SK-N-SH treated with all-trans-retinoic acid at 6 μM for 48 hours (cell line): ENCODE results near the gene ABCB10.

Experiments used
- ATAC-seq: fragments of 200-7000 bp; cut with Tn5 transposase; 3 replicates; pipeline ENCODE4 v1.9.1; 2020; ENCODE audit warnings: mild to moderate bottlenecking, moderate library complexity
- ARNTL ChIP-seq: fragments of 450-650 bp; formaldehyde crosslinking; IDR thresholded peaks from 2 replicates; pipeline ENCODE4 v1.5.0; 2020; ENCODE audit warnings: low read depth, mild to moderate bottlenecking, moderate library complexity, borderline replicate concordance
- BACH2 ChIP-seq: fragments of 250-450 bp; sonication (Bioruptor Pico); IDR thresholded peaks from 2 replicates; pipeline ENCODE4 v1.9.0; 2021; ENCODE audit warnings: mild to moderate bottlenecking, borderline replicate concordance
- CREB5 ChIP-seq: fragments of 250-450 bp; sonication (Bioruptor Pico); IDR thresholded peaks from 2 replicates; pipeline ENCODE4 v1.5.1; 2020; ENCODE audit warnings: low read depth, mild to moderate bottlenecking, moderate library complexity
- CSRNP3 ChIP-seq: fragments of 250-450 bp; sonication (Bioruptor Pico); IDR thresholded peaks from 2 replicates; pipeline ENCODE4 v1.5.1; 2021; ENCODE audit warnings: mild to moderate bottlenecking, moderate library complexity
- ESRRG ChIP-seq: fragments of 250-450 bp; sonication (Bioruptor Pico); IDR thresholded peaks from 2 replicates; pipeline ENCODE4 v1.6.1; 2021; ENCODE audit warnings: mild to moderate bottlenecking
- GLIS3 ChIP-seq: fragments of 250-450 bp; sonication (Bioruptor Pico); IDR thresholded peaks from 2 replicates; pipeline ENCODE4 v1.5.0; 2020; ENCODE audit warnings: mild to moderate bottlenecking, moderate library complexity
- ISL1 ChIP-seq: fragments of 250-450 bp; sonication (Bioruptor Pico); IDR thresholded peaks from 2 replicates; pipeline ENCODE4 v2.1.2; 2022; ENCODE audit warnings: mild to moderate bottlenecking, moderate library complexity
- OSR1 ChIP-seq: fragments of 250-450 bp; sonication (Bioruptor Pico); IDR thresholded peaks from 2 replicates; pipeline ENCODE4 v1.8.0; 2022; ENCODE audit warnings: moderate library complexity, mild to moderate bottlenecking, inconsistent platforms
- PATZ1 ChIP-seq: fragments of 250-450 bp; sonication (Bioruptor Pico); IDR thresholded peaks from 2 replicates; pipeline ENCODE4 v1.8.0; 2020; ENCODE audit warnings: mild to moderate bottlenecking, moderate library complexity, borderline replicate concordance
- POU6F1 ChIP-seq: fragments of 250-450 bp; sonication (Bioruptor Pico); IDR thresholded peaks from 2 replicates; pipeline ENCODE4 v1.8.0; 2021; ENCODE audit warnings: low read depth, mild to moderate bottlenecking, moderate library complexity, borderline replicate concordance
- PPARA ChIP-seq: fragments of 250-450 bp; sonication (Bioruptor Pico); IDR thresholded peaks from 2 replicates; pipeline ENCODE4 v1.5.0; 2020; ENCODE audit warnings: mild to moderate bottlenecking, borderline replicate concordance
- RARB ChIP-seq: fragments of 250-450 bp; sonication (Bioruptor Pico); IDR thresholded peaks from 2 replicates; pipeline ENCODE4 v1.8.0; 2021; ENCODE audit warnings: mild to moderate bottlenecking, moderate library complexity
- SNAI2 ChIP-seq: fragments of 250-450 bp; sonication (Bioruptor Pico); IDR thresholded peaks from 2 replicates; pipeline ENCODE4 v1.5.0; 2020; ENCODE audit warnings: mild to moderate bottlenecking, moderate library complexity
- TOX ChIP-seq: fragments of 250-450 bp; sonication (Bioruptor Pico); IDR thresholded peaks from 2 replicates; pipeline ENCODE4 v1.8.0; 2021; ENCODE audit warnings: mild to moderate bottlenecking, moderate library complexity, borderline replicate concordance
- TSHZ2 ChIP-seq: fragments of 250-450 bp; sonication (Bioruptor Pico); IDR thresholded peaks from 2 replicates; pipeline ENCODE4 v1.5.0; 2020; ENCODE audit warnings: mild to moderate bottlenecking, moderate library complexity
- ZC3H10 ChIP-seq: fragments of 250-450 bp; sonication (Bioruptor Pico); IDR thresholded peaks from 2 replicates; pipeline ENCODE4 v1.5.1; 2021; ENCODE audit warnings: mild to moderate bottlenecking, moderate library complexity
- ZFP30 ChIP-seq: fragments of 450-650 bp; formaldehyde crosslinking; IDR thresholded peaks from 2 replicates; pipeline ENCODE4 v1.5.0; 2022; ENCODE audit warnings: mild to moderate bottlenecking, moderate library complexity
- ZNF565 ChIP-seq: fragments of 450-650 bp; formaldehyde crosslinking; conservative IDR thresholded peaks from 2 replicates; pipeline ENCODE4 v1.5.0; 2020; ENCODE audit warnings: low read depth, mild to moderate bottlenecking, moderate library complexity
- ZNF70 ChIP-seq: fragments of 450-650 bp; formaldehyde crosslinking; IDR thresholded peaks from 2 replicates; pipeline ENCODE4 v1.5.0; 2020; ENCODE audit warnings: mild to moderate bottlenecking, moderate library complexity
- ZNF8 ChIP-seq: fragments of 450-650 bp; formaldehyde crosslinking; IDR thresholded peaks from 2 replicates; pipeline ENCODE4 v1.5.0; 2020; ENCODE audit warnings: mild to moderate bottlenecking, moderate library complexity

ABCB10 gene

GRCh38 chr1:229570891-229571516, 12.5 kb upstream of the ABCB10 start:
- ATAC-seq, result no peak

GRCh38 chr1:229570305-229570704, 11.8 kb upstream of the ABCB10 start:
- TF ChIP-seq GLIS3 (CRISPR knock-in tag) (no peak), ARNTL (CRISPR knock-in tag) (no peak), ESRRG (no peak), ZNF565 (CRISPR knock-in tag) (no peak), PPARA (CRISPR knock-in tag) (no peak), SNAI2 (CRISPR knock-in tag) (no peak)
- no peak for ATAC-seq

More at GRCh38 chr1:229570891-229571516, 12.5 kb upstream of the ABCB10 start:
- TF ChIP-seq ZC3H10 (no peak), ISL1 (no peak), TOX (CRISPR knock-in tag) (no peak), PPARA (CRISPR knock-in tag) (no peak), BACH2 (CRISPR knock-in tag) (no peak)

GRCh38 chr1:229567109-229567868, 8.8 kb upstream of the ABCB10 start:
- ATAC-seq, result no peak
- TF ChIP-seq TOX (CRISPR knock-in tag) (no peak), PPARA (CRISPR knock-in tag) (no peak), RARB (CRISPR knock-in tag) (no peak), CREB5 (CRISPR knock-in tag) (no peak), ZNF70 (no peak), ESRRG (no peak), CSRNP3 (CRISPR knock-in tag) (no peak), ARNTL (CRISPR knock-in tag) (no peak), POU6F1 (no peak), SNAI2 (CRISPR knock-in tag) (no peak), ZC3H10 (no peak), ZNF8 (CRISPR knock-in tag) (no peak), BACH2 (CRISPR knock-in tag) (no peak), ISL1 (no peak)

- no peak for ATAC-seq
- TF ChIP-seq ZC3H10 (no peak), PPARA (CRISPR knock-in tag) (no peak), ESRRG (no peak), ARNTL (CRISPR knock-in tag) (no peak), RARB (CRISPR knock-in tag) (no peak), ZFP30 (CRISPR knock-in tag) (no peak), PATZ1 (CRISPR knock-in tag) (no peak), CSRNP3 (CRISPR knock-in tag) (no peak), SNAI2 (CRISPR knock-in tag) (no peak), GLIS3 (CRISPR knock-in tag) (no peak), OSR1 (CRISPR knock-in tag) (no peak), TSHZ2 (CRISPR knock-in tag) (no peak), CREB5 (CRISPR knock-in tag) (no peak), ZNF70 (no peak), TOX (CRISPR knock-in tag) (no peak), ZNF8 (CRISPR knock-in tag) (no peak)
Observed at GRCh38 chr1:229563701-229564100, 5.2 kb upstream of the ABCB10 start.
